ACHN (cell line): ENCODE measurements around the gene CES4A.
"Not testable (repeated sequence)": the region's sequence is repeated elsewhere in the genome, so short reads cannot be mapped to it uniquely, and the experiment has no call there.

Experiments
- DNase-seq: peaks from one replicate; pipeline ENCODE4 v3.0.0-alpha.2; 2015
- in situ Hi-C: cut with HindIII; loops from 2 replicates; pipeline ENCODE4 v1.10.0; 2017; ENCODE audit warnings: low sequenced_read_pairs, low pct_ligation_motif_present, low pct_unique_long_range_greater_than_20kb

Gene CES4A

DNA sequence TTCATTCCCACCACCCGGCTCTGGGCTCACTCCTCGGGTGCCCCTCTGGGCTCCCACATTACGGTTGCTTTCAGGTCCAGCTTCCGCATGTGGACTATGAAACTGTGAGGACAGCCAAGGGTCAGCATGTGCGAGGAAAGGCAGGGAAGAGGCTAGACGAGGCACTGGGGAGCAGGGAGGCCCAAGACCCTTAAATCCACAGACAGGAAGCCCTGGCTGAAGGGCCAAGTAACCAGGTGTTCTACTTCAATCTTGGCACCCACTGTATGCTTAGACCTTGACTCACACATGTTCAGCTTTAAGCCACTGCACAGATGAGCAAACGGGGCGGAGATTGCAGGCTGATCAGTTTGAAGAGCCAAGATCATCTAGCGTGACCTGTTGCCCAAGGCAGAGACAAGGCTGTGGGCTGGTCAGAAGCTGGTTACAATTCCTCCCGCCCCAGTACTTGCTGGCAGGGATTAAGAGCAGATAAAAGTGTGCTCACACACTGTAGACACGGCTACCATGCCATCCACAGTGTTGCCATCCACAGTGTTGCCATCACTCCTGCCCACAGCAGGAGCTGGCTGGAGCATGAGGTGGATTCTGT, at the start of gene CES4A:
Gene CES4A (plus strand): TSS at position 393 of the 592 bp plus-strand sequence. CDS start 184 bp downstream, at position 577.
- peak; percentile 94 for DNase-seq
- in situ Hi-C loops, result no loop called here

GRCh38 chr16:66939366-66939765, 49.0 kb upstream of the CES4A start:
- in situ Hi-C loops, result loop anchor here (5.0 kb wide), 1 partner anchor 42 kb away; no protein-coding TSS in a partner anchor
- DNase-seq, result no peak

DNA sequence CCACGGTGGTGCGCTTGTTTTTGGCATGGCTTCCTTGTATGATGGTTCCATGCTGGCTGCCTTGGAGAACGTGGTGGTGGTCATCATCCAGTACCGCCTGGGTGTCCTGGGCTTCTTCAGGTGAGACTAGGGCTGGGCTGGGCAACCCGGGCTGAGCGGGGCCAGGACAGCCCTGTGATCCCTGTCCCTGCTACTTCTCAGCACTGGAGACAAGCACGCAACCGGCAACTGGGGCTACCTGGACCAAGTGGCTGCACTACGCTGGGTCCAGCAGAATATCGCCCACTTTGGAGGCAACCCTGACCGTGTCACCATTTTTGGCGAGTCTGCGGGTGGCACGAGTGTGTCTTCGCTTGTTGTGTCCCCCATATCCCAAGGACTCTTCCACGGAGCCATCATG, 48.2 kb upstream of the CES4A start:
- in situ Hi-C loops, result no loop called here
- DNase-seq, result no peak

- in situ Hi-C loops, result no loop called here
- no peak for DNase-seq
These were observed 45.4 kb upstream of the CES4A start for GRCh38 chr16:66942981-66943380.

DNA sequence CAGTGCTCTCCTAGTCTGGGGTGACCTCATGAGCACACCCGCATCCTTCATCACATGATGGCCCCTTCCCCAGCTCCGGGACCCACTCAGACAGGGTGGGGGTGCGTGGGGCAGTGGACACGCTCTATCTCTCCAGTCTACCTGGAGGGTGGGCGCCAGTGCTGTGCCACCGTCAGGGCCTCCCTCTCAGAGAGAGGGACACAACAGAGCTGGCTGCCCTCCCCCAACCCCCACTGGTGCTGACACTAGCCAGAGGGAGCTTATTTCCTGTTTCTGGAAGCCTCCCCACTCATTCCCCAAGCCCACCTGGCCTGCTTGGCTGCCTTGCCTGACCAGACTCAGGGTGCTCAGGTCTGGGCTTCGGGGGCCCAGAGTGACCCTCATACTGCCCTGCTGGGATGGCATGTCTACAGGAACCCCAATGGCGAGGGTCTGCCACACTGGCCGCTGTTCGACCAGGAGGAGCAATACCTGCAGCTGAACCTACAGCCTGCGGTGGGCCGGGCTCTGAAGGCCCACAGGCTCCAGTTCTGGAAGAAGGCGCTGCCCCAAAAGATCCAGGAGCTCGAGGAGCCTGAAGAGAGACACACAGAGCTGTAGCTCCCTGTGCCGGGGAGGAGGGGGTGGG, 44.8 kb upstream of the CES4A start:
- DNase-seq, result no peak
- in situ Hi-C loops, result no loop called here

DNA sequence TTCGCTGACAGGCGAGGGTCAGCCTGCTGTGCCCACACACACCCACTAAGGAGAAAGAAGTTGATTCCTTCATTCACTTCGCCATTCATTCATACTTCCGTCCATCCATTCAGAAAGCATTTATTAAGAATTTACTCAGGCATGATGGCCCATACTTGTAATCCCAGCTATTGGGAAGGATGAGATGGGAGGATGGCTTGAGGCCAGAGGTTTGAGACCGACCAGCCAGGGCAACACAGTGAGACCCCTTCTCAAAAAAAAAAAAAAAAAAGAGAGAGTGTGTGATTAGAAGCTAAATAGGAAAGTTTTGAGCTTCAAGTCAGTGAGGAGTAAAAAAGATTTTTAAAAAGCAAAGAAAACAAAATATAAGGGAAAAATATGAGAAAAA, 44.3 kb upstream of the CES4A start:
- in situ Hi-C loops, result no loop called here

DNA sequence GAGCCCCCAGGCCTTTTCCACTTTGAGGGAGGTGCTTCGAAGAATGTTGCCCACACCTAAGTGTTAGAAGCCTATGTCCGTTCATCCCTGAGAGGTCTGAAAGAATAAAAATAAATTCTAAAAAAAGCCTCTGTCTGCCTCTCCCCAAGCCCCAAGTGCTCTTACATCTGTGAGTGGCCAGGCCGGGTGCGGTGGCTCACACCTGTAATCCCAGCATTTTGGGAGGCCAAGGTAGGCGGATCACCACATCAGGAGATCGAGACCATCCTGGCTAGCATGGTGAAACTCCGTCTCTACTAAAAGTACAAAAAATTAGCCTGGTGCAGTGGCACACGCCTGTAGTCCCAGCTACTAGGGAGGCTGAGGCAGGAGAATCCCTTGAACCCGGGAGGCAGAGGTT, 43.4 kb upstream of the CES4A start:
- in situ Hi-C loops, DNase-seq: not testable (repeated sequence)

More for the DNA sequence above, 44.3 kb upstream of the CES4A start:
- no peak for DNase-seq

- DNase-seq, result no peak
- in situ Hi-C loops, result no loop called here
These were observed 42.5 kb upstream of the CES4A start for GRCh38 chr16:66945939-66946338.

GRCh38 chr16:66946541-66946940, 41.8 kb upstream of the CES4A start:
- DNase-seq, result no peak
- in situ Hi-C loops, result no loop called here

- in situ Hi-C loops, result no loop called here
- DNase-seq, result no peak
These were observed 41.5 kb upstream of the CES4A start for GRCh38 chr16:66946974-66947301.

GRCh38 chr16:66947302-66948065, 40.9 kb upstream of the CES4A start:
- in situ Hi-C loops, result no loop called here
- DNase-seq, result peak; percentile 93

GRCh38 chr16:66948134-66948836, 40.1 kb upstream of the CES4A start:
- DNase-seq, result peak; percentile 54
- in situ Hi-C loops, result no loop called here

GRCh38 chr16:66948837-66949225, 39.6 kb upstream of the CES4A start:
- no peak for DNase-seq
- in situ Hi-C loops, result no loop called here

DNA sequence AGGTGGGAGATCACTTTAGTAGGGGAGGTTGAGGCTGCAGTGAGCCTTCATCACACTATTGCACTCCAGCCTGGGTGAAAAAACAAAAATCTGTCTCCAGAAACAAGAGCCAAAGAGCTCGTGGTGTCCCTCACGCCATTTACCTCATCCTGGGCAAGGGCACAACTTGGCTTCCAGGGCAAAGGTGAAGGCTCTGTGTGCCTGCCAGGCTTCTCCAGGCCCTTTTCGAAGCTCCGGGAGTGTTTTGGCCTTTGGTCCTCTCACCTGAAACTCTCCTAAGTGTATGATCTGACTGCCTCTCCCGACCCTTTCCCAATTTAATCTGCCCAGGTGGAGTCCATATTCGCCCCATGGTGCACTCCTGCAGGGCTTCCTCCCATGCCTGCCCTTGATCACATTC, 38.9 kb upstream of the CES4A start:
- in situ Hi-C loops, result no loop called here
- no peak for DNase-seq

GRCh38 chr16:66950437-66950836, 38.0 kb upstream of the CES4A start:
- no peak for DNase-seq
- in situ Hi-C loops, result no loop called here

GRCh38 chr16:66950971-66951790, 37.2 kb upstream of the CES4A start:
- in situ Hi-C loops, result no loop called here
- no peak for DNase-seq

DNA sequence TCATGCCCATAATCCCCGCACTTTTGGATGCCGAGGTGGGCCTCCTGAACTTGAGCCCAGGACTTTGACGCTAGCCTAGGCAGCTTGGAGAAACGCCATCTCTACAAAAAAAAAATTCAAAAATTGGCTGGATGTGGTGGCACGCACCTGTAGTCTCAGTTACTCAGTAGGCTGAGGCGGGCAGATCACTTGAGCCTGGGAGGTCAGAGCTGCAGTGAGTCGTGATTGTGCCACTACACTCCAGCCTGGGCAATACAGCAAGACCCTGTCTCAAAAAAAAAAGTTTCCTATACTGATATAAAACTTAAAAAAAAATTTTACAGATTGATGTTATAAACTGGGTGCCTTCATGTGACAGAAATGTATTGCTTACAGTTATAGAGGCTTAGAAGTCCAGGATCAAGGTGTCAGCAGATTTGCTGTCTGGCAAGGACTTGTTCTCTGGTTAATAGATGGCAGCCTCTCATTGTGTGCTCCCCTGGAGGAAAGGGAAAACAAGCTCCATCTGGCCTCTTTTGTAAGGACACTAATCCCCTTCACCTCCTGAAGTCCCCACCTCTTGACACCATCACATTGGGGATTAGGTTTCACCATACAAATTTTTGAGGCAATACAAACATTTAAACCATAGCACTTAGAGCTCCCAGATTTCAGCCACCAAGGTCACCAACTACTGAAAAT, 35.8 kb upstream of the CES4A start:
- in situ Hi-C loops, result no loop called here
- DNase-seq, result no peak

- in situ Hi-C loops, result no loop called here
These were observed 34.8 kb upstream of the CES4A start for GRCh38 chr16:66953462-66954096.

More at GRCh38 chr16:66953462-66954096, 34.8 kb upstream of the CES4A start:
- DNase-seq, result no peak
